ENCODE data around the gene TIMM22.

DNA sequence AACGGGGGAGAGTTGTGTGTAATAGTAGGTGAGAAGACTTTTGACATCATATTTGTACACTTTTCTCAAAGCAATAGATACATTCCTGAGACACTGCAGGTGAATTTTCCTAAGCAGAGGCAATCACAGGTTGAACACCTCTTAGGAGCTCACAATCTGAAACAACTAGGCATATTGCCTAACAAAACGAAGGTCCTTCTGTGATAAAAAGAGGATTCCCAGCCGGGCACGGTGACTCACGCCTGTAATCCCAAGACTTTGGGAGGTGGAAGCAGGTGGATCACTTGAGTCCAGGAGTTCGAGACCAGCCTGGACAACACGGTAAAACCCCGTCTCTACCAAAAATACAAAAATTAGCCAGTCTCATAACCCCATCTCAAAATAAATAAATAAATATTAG lies 34.8 kb upstream of the TIMM22 start:
- TF ChIP-seq EZH2 (IDR thresholded peaks at IDR 0.05; ENCODE audit: borderline replicate concordance, low read depth, low read length, poor library complexity, severe bottlenecking): no peak
- TF ChIP-seq, protein P1, sequence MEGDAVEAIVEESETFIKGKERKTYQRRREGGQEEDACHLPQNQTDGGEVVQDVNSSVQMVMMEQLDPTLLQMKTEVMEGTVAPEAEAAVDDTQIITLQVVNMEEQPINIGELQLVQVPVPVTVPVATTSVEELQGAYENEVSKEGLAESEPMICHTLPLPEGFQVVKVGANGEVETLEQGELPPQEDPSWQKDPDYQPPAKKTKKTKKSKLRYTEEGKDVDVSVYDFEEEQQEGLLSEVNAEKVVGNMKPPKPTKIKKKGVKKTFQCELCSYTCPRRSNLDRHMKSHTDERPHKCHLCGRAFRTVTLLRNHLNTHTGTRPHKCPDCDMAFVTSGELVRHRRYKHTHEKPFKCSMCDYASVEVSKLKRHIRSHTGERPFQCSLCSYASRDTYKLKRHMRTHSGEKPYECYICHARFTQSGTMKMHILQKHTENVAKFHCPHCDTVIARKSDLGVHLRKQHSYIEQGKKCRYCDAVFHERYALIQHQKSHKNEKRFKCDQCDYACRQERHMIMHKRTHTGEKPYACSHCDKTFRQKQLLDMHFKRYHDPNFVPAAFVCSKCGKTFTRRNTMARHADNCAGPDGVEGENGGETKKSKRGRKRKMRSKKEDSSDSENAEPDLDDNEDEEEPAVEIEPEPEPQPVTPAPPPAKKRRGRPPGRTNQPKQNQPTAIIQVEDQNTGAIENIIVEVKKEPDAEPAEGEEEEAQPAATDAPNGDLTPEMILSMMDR (conservative IDR thresholded peaks at IDR 0.05; ENCODE audit: low read depth, low read length): no peak

All from A673 (cell line).